A549 (cell line): Measurements from ENCODE around the gene ITGB3. TPM values are rescaled to one million over a fixed set of nuclear protein-coding genes. Genes with fewer than 3 reads are reported as not detected.

Experiments
- ATAC-seq, 2 experiments: fragments of 200-7000 bp in 1 of 2; fragments of >200 bp in 1 of 2; cut with Nextera tagmentation in 1 of 2; cut with Tn5 transposase in 1 of 2; 3 replicates each; pipeline versions ENCODE4 v1.8.0 to v1.9.1; 2018 to 2020; ENCODE audit warnings: mild to moderate bottlenecking in 1 of 2, moderate library complexity in 1 of 2
- CTCF ChIA-PET: fragments of 300-600 bp; sonication (Branson Sonifier 250); formaldehyde crosslinking; extraction: SDS; loops from one replicate; lab custom pipeline; 2021; ENCODE audit warnings: antibody characterized with exemption, inconsistent platforms; lab: Yijun Ruan, JAX
- POLR2A ChIA-PET: fragments of 350-600 bp; formaldehyde crosslinking; extraction: SDS; loops from one replicate; lab custom pipeline; 2021; ENCODE audit warnings: antibody characterized with exemption, inconsistent platforms; lab: Yijun Ruan, JAX
- DNase-seq, 2 experiments: peaks; one replicate each; pipeline versions ENCODE4 v3.0.0 to v3.0.0-alpha.2; 2011 to 2016; ENCODE audit warnings: low read depth in 1 of 2, low spot score in 1 of 2
- FAIRE-seq: peaks from 2 replicates; lab custom pipeline; 2011; peaks lifted over from hg19 to GRCh38; lab: Jason Lieb, UNC
- H3K27ac ChIP-seq, 2 experiments: fragments of >200 bp; sonication (Bioruptor Twin); formaldehyde crosslinking; 3 replicates each; pipeline ENCODE4 v1.5.1; 2016 to 2017
- H3K4me1 ChIP-seq: fragments of >200 bp; sonication (Bioruptor Twin); formaldehyde crosslinking; 3 replicates; pipeline ENCODE4 v1.6.1; 2016
- H3K4me2 ChIP-seq: fragments of >200 bp; sonication (Bioruptor Twin); formaldehyde crosslinking; 3 replicates; pipeline ENCODE4 v1.6.1; 2016
- H3K4me3 ChIP-seq: fragments of >200 bp; sonication (Bioruptor Twin); formaldehyde crosslinking; 3 replicates; pipeline ENCODE4 v1.5.1; 2016
- H3K9me3 ChIP-seq: fragments of >200 bp; sonication (Bioruptor Twin); formaldehyde crosslinking; 3 replicates; pipeline ENCODE4 v1.6.1; 2016
- ATOH8 ChIP-seq: fragments of 250-450 bp; sonication (Bioruptor Pico); IDR thresholded peaks from 2 replicates; pipeline ENCODE4 v1.5.0; 2020; ENCODE audit warnings: low read depth, mild to moderate bottlenecking, moderate library complexity
- BHLHE40 ChIP-seq: IDR thresholded peaks from 2 replicates; pipeline ENCODE4 v1.6.1; 2012; ENCODE audit warnings: low read depth, low read length, inconsistent platforms
- CBX2 ChIP-seq: fragments of 200-600 bp; sonication (generic); IDR thresholded peaks from 2 replicates; pipeline ENCODE4 v1.6.1; 2016; ENCODE audit warnings: low read depth, mild to moderate bottlenecking, borderline replicate concordance
- CHD2 ChIP-seq: fragments of 150-350 bp; IDR thresholded peaks from 2 replicates; pipeline ENCODE4 v1.6.1; 2014; ENCODE audit warnings: low read length; ENCODE audit not compliant: partially characterized antibody
- CHD4 ChIP-seq: fragments of 200-600 bp; sonication (generic); IDR thresholded peaks from 2 replicates; pipeline ENCODE4 v1.6.1; 2016; ENCODE audit warnings: antibody characterized with exemption, mild to moderate bottlenecking, borderline replicate concordance
- EHF ChIP-seq: fragments of 250-450 bp; sonication (Bioruptor Pico); IDR thresholded peaks from 2 replicates; pipeline ENCODE4 v1.5.0; 2020; ENCODE audit warnings: mild to moderate bottlenecking
- EP300 ChIP-seq, 2 experiments: fragments of >200 bp; sonication (Bioruptor Twin); formaldehyde crosslinking; IDR thresholded peaks; 2 replicates in 1 of 2; 3 replicates in 1 of 2; pipeline ENCODE4 v1.6.1; 2016 to 2017
- ESRRA ChIP-seq: fragments of 150-350 bp; IDR thresholded peaks from 2 replicates; pipeline ENCODE4 v1.6.1; 2014; ENCODE audit warnings: mild to moderate bottlenecking, low read length, borderline replicate concordance
- FOXS1 ChIP-seq: fragments of 250-450 bp; sonication (Bioruptor Pico); IDR thresholded peaks from 2 replicates; pipeline ENCODE4 v1.5.0; 2020; ENCODE audit warnings: mild to moderate bottlenecking, moderate library complexity
- GATA3 ChIP-seq: IDR thresholded peaks from 2 replicates; pipeline ENCODE4 v1.6.1; 2012; ENCODE audit warnings: borderline replicate concordance
- HDAC2 ChIP-seq: fragments of 200-600 bp; sonication (generic); IDR thresholded peaks from 2 replicates; pipeline ENCODE4 v1.6.1; 2016
- HOXB13 ChIP-seq: fragments of 250-450 bp; sonication (Bioruptor Pico); IDR thresholded peaks from 2 replicates; pipeline ENCODE4 v1.5.0; 2020; ENCODE audit warnings: low read depth, mild to moderate bottlenecking, moderate library complexity
- HOXB5 ChIP-seq: fragments of 250-450 bp; sonication (Bioruptor Pico); IDR thresholded peaks from 2 replicates; pipeline ENCODE4 v1.5.0; 2020; ENCODE audit warnings: mild to moderate bottlenecking, moderate library complexity
- JUN ChIP-seq, 2 experiments: fragments of >200 bp; sonication (Bioruptor Twin); formaldehyde crosslinking; IDR thresholded peaks; 2 replicates in 1 of 2; 3 replicates in 1 of 2; pipeline ENCODE4 v1.6.1; 2016 to 2017
- JUNB ChIP-seq: fragments of >200 bp; sonication (Bioruptor Twin); formaldehyde crosslinking; IDR thresholded peaks from 2 replicates; pipeline ENCODE4 v1.6.1; 2016
- KDM1A ChIP-seq: fragments of 200-600 bp; sonication (generic); IDR thresholded peaks from 2 replicates; pipeline ENCODE4 v1.6.1; 2016; ENCODE audit warnings: low read depth, mild to moderate bottlenecking
- MAX ChIP-seq: IDR thresholded peaks from 2 replicates; pipeline ENCODE4 v1.6.1; 2012
- MYC ChIP-seq: IDR thresholded peaks from 2 replicates; pipeline ENCODE4 v1.6.1; 2012; ENCODE audit warnings: mild to moderate bottlenecking, inconsistent platforms, low read length, improper control_type of control experiment, borderline replicate concordance
- NR3C1 ChIP-seq: fragments of >200 bp; sonication (Bioruptor Twin); formaldehyde crosslinking; IDR thresholded peaks from 3 replicates; pipeline ENCODE4 v1.6.1; 2017
- RAD21 ChIP-seq, 2 experiments: fragments of >200 bp in 1 of 2; sonication (Bioruptor Twin) in 1 of 2; formaldehyde crosslinking in 1 of 2; IDR thresholded peaks in 1 of 2; conservative IDR thresholded peaks in 1 of 2; 2 replicates in 1 of 2; 3 replicates in 1 of 2; pipeline ENCODE4 v1.6.1; 2012 to 2018; ENCODE audit warnings: inconsistent platforms in 1 of 2
- RNF2 ChIP-seq: fragments of 200-600 bp; sonication (generic); IDR thresholded peaks from 2 replicates; pipeline ENCODE4 v1.6.1; 2016; ENCODE audit warnings: low read depth, mild to moderate bottlenecking, antibody characterized with exemption, moderate library complexity, borderline replicate concordance
- SMC3 ChIP-seq: fragments of >200 bp; sonication (Bioruptor Twin); formaldehyde crosslinking; IDR thresholded peaks from 3 replicates; pipeline ENCODE4 v1.6.1; 2018; ENCODE audit warnings: inconsistent platforms
- SREBF2 ChIP-seq: fragments of 450-650 bp; IDR thresholded peaks from 2 replicates; pipeline ENCODE4 v1.6.1; 2014; ENCODE audit warnings: mild to moderate bottlenecking, moderate library complexity
- TFCP2L1 ChIP-seq: fragments of 250-450 bp; sonication (Bioruptor Pico); IDR thresholded peaks from 2 replicates; pipeline ENCODE4 v1.5.0; 2021; ENCODE audit warnings: mild to moderate bottlenecking
- USF2 ChIP-seq: fragments of 450-650 bp; IDR thresholded peaks from 2 replicates; pipeline ENCODE4 v1.6.1; 2014; ENCODE audit warnings: antibody characterized with exemption
- ZC3H11A ChIP-seq: fragments of 450-650 bp; IDR thresholded peaks from 2 replicates; pipeline ENCODE4 v1.6.1; 2014; ENCODE audit warnings: antibody characterized with exemption, mild to moderate bottlenecking
- ZNF302 ChIP-seq: fragments of 250-450 bp; sonication (Bioruptor Pico); IDR thresholded peaks from 2 replicates; pipeline ENCODE4 v1.9.0; 2021; ENCODE audit warnings: inconsistent platforms, mild to moderate bottlenecking, moderate library complexity
- WGBS: methylation state at CpG from one replicate; pipeline ENCODE4 v1.1.6; 2017; ENCODE audit errors: missing lambda C conversion rate; 5-methylcytosine and 5-hydroxymethylcytosine counted together
- polyA plus RNA-seq, 4 experiments: library from polyadenylated mRNA; depleted of rRNA in 3 of 4; stranded (reverse); fragments of >200 nt; fragmentation: RNase III in 1 of 4; extraction: RNeasy Plus Mini Kit Qiagen cat#74134 plus additional on column Dnase treatment in 1 of 4; gene quantifications; 2 replicates in 3 of 4; 3 replicates in 1 of 4; pipeline ENCODE4 v1.2.3, GENCODE V29; 2011 to 2017
- TF ChIP-seq, protein P1 (sequence below): IDR thresholded peaks from 2 replicates; pipeline ENCODE4 v1.6.1; 2012
- TF ChIP-seq, protein P2 (sequence below): fragments of 200-600 bp; sonication (generic); IDR thresholded peaks from 2 replicates; pipeline ENCODE4 v1.6.1; 2016; ENCODE audit warnings: antibody characterized with exemption, mild to moderate bottlenecking, moderate library complexity

The ITGB3 gene
- polyA plus RNA-seq, 2 of the 4 experiments (the other 2 are of a cell fraction): 0.34 to 5.0 TPM

GRCh38 chr17:47301831-47302230 is 48.2 kb downstream of the ITGB3 start:
- WGBS: 45% methylated on average over 2 of the region's 2 CpGs
- DNase-seq: no peak
- Histone ChIP-seq H3K4me2 (no peak overlapping the region), H3K4me3 (no peak overlapping the region), H3K9me3 (peaks cover 13% of the 10 kb centered on the region; the same call in 2 of the 3 replicates), H3K4me1 (peaks cover 16% of the 10 kb centered on the region), H3K27ac (no peak overlapping the region)
- ATAC-seq: no peak
- FAIRE-seq: no peak
- CTCF ChIA-PET: interaction anchor here (2.3 to 5.2 kb wide), 2 partner anchors 15 to 71 kb away, joined by 10 to 22 read pairs; no protein-coding TSS in a partner anchor
- TF ChIP-seq TFCP2L1 (CRISPR knock-in tag) (no peak), SMC3 (no peak), SREBF2 (no peak), ZC3H11A (no peak), CHD2 (no peak), BHLHE40 (no peak), EHF (no peak), HDAC2 (no peak), CHD4 (no peak), RAD21 (conservative IDR thresholded peaks at IDR 0.05 in 1 of 2, IDR thresholded peaks at IDR 0.05 in 1 of 2) (no peak), GATA3 (no peak), ESRRA (no peak), HOXB13 (CRISPR knock-in tag) (no peak), ZNF302 (CRISPR knock-in tag) (no peak), RNF2 (no peak)
- TF ChIP-seq, protein P1, sequence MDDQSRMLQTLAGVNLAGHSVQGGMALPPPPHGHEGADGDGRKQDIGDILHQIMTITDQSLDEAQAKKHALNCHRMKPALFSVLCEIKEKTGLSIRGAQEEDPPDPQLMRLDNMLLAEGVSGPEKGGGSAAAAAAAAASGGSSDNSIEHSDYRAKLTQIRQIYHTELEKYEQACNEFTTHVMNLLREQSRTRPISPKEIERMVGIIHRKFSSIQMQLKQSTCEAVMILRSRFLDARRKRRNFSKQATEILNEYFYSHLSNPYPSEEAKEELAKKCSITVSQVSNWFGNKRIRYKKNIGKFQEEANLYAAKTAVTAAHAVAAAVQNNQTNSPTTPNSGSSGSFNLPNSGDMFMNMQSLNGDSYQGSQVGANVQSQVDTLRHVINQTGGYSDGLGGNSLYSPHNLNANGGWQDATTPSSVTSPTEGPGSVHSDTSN: no peak
- POLR2A ChIA-PET: no interaction called here

- DNase-seq (no peak), ATAC-seq (no peak), FAIRE-seq (no peak)
- TF ChIP-seq HOXB5 (no peak), ZNF302 (CRISPR knock-in tag) (no peak), MAX (no peak), HOXB13 (CRISPR knock-in tag) (no peak), EP300 (IDR thresholded peaks at IDR 0.05) (no peak), RAD21 (conservative IDR thresholded peaks at IDR 0.05 in 1 of 2, IDR thresholded peaks at IDR 0.05 in 1 of 2) (no peak), JUNB (no peak), KDM1A (no peak), CBX2 (no peak), USF2 (no peak), MYC (no peak), JUN (IDR thresholded peaks at IDR 0.05) (no peak), FOXS1 (CRISPR knock-in tag) (no peak), SMC3 (no peak), NR3C1 (no peak), ATOH8 (CRISPR knock-in tag) (no peak)
- TF ChIP-seq, protein P2, sequence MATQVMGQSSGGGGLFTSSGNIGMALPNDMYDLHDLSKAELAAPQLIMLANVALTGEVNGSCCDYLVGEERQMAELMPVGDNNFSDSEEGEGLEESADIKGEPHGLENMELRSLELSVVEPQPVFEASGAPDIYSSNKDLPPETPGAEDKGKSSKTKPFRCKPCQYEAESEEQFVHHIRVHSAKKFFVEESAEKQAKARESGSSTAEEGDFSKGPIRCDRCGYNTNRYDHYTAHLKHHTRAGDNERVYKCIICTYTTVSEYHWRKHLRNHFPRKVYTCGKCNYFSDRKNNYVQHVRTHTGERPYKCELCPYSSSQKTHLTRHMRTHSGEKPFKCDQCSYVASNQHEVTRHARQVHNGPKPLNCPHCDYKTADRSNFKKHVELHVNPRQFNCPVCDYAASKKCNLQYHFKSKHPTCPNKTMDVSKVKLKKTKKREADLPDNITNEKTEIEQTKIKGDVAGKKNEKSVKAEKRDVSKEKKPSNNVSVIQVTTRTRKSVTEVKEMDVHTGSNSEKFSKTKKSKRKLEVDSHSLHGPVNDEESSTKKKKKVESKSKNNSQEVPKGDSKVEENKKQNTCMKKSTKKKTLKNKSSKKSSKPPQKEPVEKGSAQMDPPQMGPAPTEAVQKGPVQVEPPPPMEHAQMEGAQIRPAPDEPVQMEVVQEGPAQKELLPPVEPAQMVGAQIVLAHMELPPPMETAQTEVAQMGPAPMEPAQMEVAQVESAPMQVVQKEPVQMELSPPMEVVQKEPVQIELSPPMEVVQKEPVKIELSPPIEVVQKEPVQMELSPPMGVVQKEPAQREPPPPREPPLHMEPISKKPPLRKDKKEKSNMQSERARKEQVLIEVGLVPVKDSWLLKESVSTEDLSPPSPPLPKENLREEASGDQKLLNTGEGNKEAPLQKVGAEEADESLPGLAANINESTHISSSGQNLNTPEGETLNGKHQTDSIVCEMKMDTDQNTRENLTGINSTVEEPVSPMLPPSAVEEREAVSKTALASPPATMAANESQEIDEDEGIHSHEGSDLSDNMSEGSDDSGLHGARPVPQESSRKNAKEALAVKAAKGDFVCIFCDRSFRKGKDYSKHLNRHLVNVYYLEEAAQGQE: no peak
- WGBS: 89% methylated on average over 1 of the region's 1 CpG
- Histone ChIP-seq H3K27ac (no peak overlapping the region), H3K9me3 (peaks cover 13% of the 10 kb centered on the region; the same call in 2 of the 3 replicates), H3K4me2 (no peak overlapping the region), H3K4me1 (peaks cover 20% of the 10 kb centered on the region), H3K4me3 (no peak overlapping the region)
- POLR2A ChIA-PET: no interaction called here
- CTCF ChIA-PET: interaction anchor here (0.9 to 4.5 kb wide), 3 partner anchors 8 to 25 kb away, joined by 3 to 31 read pairs (median 4); no protein-coding TSS in a partner anchor
Observed at GRCh38 chr17:47304186-47304585, 50.6 kb downstream of the ITGB3 start.
